HepG2 (cell line): ENCODE data around the gene DMBT1. TPM values are rescaled to one million over a fixed set of nuclear protein-coding genes. Genes with fewer than 3 reads are reported as not detected.

Experiments
- ATAC-seq: fragments of 200-7000 bp; cut with Tn5 transposase; 3 replicates; pipeline ENCODE4 v1.9.1; 2020; ENCODE audit warnings: mild to moderate bottlenecking, moderate library complexity
- BruUV-seq: library from RNA; stranded (reverse); fragments of 400-500 nt; replicated peaks from 2 replicates; lab custom pipeline; 2021; lab: Mats Ljungman, UMichigan
- CTCF ChIA-PET: fragments of 300-600 bp; formaldehyde crosslinking; extraction: SDS; loops from one replicate; lab custom pipeline; 2021; ENCODE audit warnings: low total read pairs, inconsistent platforms, low intra/inter-chr PET ratio; lab: Yijun Ruan, JAX
- POLR2A ChIA-PET: fragments of 350-600 bp; sonication (Branson Sonifier 250); formaldehyde crosslinking; loops from one replicate; lab custom pipeline; 2020; ENCODE audit warnings: antibody characterized with exemption, inconsistent platforms; lab: Yijun Ruan, JAX
- DNase-seq: peaks from one replicate; pipeline ENCODE4 v3.0.0-alpha.2; 2015; ENCODE audit warnings: low spot score
- FAIRE-seq: peaks from 3 replicates; lab custom pipeline; 2011; peaks lifted over from hg19 to GRCh38; lab: Jason Lieb, UNC
- H2AFZ ChIP-seq: one replicate; pipeline ENCODE4 v1.6.1; 2011; ENCODE audit warnings: low read length, inconsistent platforms
- H3K27ac ChIP-seq: fragments of 300-600 bp; 3 replicates; pipeline ENCODE4 v1.8.0; 2011; ENCODE audit warnings: mixed run types, mild to moderate bottlenecking, mixed read lengths, low read length, inconsistent platforms; ENCODE audit not compliant: insufficient read depth; ENCODE audit errors: extremely low read length
- H3K27me3 ChIP-seq, 2 experiments: fragments of 200-600 bp in 1 of 2; 2 replicates in 1 of 2; 3 replicates in 1 of 2; pipeline versions ENCODE4 v1.6.0 to v1.8.0; 2011; ENCODE audit warnings: low read length in 2 of 2, mild to moderate bottlenecking in 2 of 2, moderate library complexity in 2 of 2, inconsistent platforms in 1 of 2; ENCODE audit not compliant: insufficient read depth in 2 of 2, control insufficient read depth in 1 of 2
- H3K36me3 ChIP-seq, 2 experiments: fragments of 200-600 bp in 1 of 2; replicated peaks in 1 of 2; 2 replicates in 1 of 2; 3 replicates in 1 of 2; pipeline versions ENCODE4 v1.5.1 to v1.8.0; 2011; ENCODE audit warnings: low read length in 2 of 2, inconsistent platforms in 1 of 2; ENCODE audit not compliant: insufficient read depth in 2 of 2, control insufficient read depth in 1 of 2
- H3K4me1 ChIP-seq: 2 replicates; pipeline ENCODE4 v1.5.1; 2012; ENCODE audit warnings: low read length, inconsistent platforms; ENCODE audit not compliant: insufficient read depth
- H3K4me2 ChIP-seq: 2 replicates; pipeline ENCODE4 v1.6.0; 2011; ENCODE audit warnings: low read depth, low read length, inconsistent platforms
- H3K4me3 ChIP-seq, 3 experiments: fragments of 200-600 bp in 1 of 3; sonication (generic), shearing (Covaris generic) in 1 of 3; replicated peaks in 1 of 3; 2 replicates each; pipeline ENCODE4 v1.5.1; 2011 to 2016; ENCODE audit warnings: low read length in 3 of 3, inconsistent platforms in 2 of 3, low read depth in 2 of 3, mild to moderate bottlenecking in 2 of 3, control low read depth in 1 of 3, mixed read lengths in 1 of 3; ENCODE audit not compliant: insufficient read depth in 1 of 3
- H3K79me2 ChIP-seq: one replicate; pipeline ENCODE4 v1.6.1; 2011; ENCODE audit warnings: low read length, inconsistent platforms; ENCODE audit not compliant: insufficient read depth
- H3K9ac ChIP-seq: 2 replicates; pipeline ENCODE4 v1.6.0; 2011; ENCODE audit warnings: mild to moderate bottlenecking, low read depth, low read length, inconsistent platforms; ENCODE audit not compliant: insufficient read depth
- H3K9me3 ChIP-seq: 2 replicates; pipeline ENCODE4 v1.5.1; 2012; ENCODE audit warnings: mild to moderate bottlenecking, low read length
- H4K20me1 ChIP-seq: 2 replicates; pipeline ENCODE4 v1.6.0; 2011; ENCODE audit warnings: inconsistent platforms, mild to moderate bottlenecking, low read length, moderate library complexity; ENCODE audit not compliant: insufficient read depth
- CAMTA2 ChIP-seq: sonication (generic); formaldehyde crosslinking; IDR thresholded peaks from 2 replicates; pipeline ENCODE4 v1.4.0; 2020; ENCODE audit warnings: mild to moderate bottlenecking, missing genetic modification reagents, borderline replicate concordance
- CBX5 ChIP-seq: sonication (generic); formaldehyde crosslinking; IDR thresholded peaks from 2 replicates; pipeline ENCODE4 v1.4.0; 2020; ENCODE audit warnings: missing genetic modification reagents, borderline replicate concordance
- EHMT2 ChIP-seq: fragments of 200-600 bp; sonication (generic); IDR thresholded peaks from 2 replicates; pipeline ENCODE4 v1.7.0; 2017; ENCODE audit warnings: antibody characterized with exemption, low read depth, low read length, borderline replicate concordance
- JARID2 ChIP-seq: sonication (generic); formaldehyde crosslinking; IDR thresholded peaks from 2 replicates; pipeline ENCODE4 v1.8.1; 2023; ENCODE audit warnings: missing genetic modification reagents, inconsistent platforms; ENCODE audit not compliant: insufficient replicate concordance
- PAX8 ChIP-seq: sonication (generic); formaldehyde crosslinking; IDR thresholded peaks from 2 replicates; pipeline ENCODE4 v1.8.0; 2022; ENCODE audit warnings: mild to moderate bottlenecking, missing genetic modification reagents, borderline replicate concordance
- PITX1 ChIP-seq: sonication (generic); formaldehyde crosslinking; IDR thresholded peaks from 2 replicates; pipeline ENCODE4 v1.5.1; 2020; ENCODE audit warnings: mild to moderate bottlenecking, missing genetic modification reagents
- SPEN ChIP-seq: sonication (generic); formaldehyde crosslinking; IDR thresholded peaks from 2 replicates; pipeline ENCODE4 v1.5.1; 2020; ENCODE audit warnings: low read depth, mild to moderate bottlenecking, missing genetic modification reagents
- TCF7 ChIP-seq: sonication (generic); IDR thresholded peaks from 2 replicates; pipeline ENCODE4 v1.6.1; 2016; ENCODE audit warnings: antibody characterized with exemption, low read depth
- TOE1 ChIP-seq: sonication (generic); formaldehyde crosslinking; IDR thresholded peaks from 2 replicates; pipeline ENCODE4 v1.4.0; 2020; ENCODE audit warnings: mild to moderate bottlenecking, missing genetic modification reagents
- YEATS4 ChIP-seq: sonication (generic); formaldehyde crosslinking; IDR thresholded peaks from 2 replicates; pipeline ENCODE4 v1.4.0; 2020; ENCODE audit warnings: missing genetic modification reagents, borderline replicate concordance
- ZFAT ChIP-seq: sonication (generic); formaldehyde crosslinking; conservative IDR thresholded peaks from 2 replicates; pipeline ENCODE4 v1.8.1; 2023; ENCODE audit warnings: missing genetic modification reagents, inconsistent platforms
- ZIK1 ChIP-seq: sonication (generic); formaldehyde crosslinking; IDR thresholded peaks from 2 replicates; pipeline ENCODE4 v1.5.0; 2020; ENCODE audit warnings: mild to moderate bottlenecking, low read depth, missing genetic modification reagents, borderline replicate concordance
- ZKSCAN8 ChIP-seq: IDR thresholded peaks from 2 replicates; pipeline ENCODE4 v1.6.1; 2016; ENCODE audit warnings: borderline replicate concordance, missing genetic modification reagents, missing compliant biosample characterization
- ZNF234 ChIP-seq: sonication (generic); formaldehyde crosslinking; conservative IDR thresholded peaks from 2 replicates; pipeline ENCODE4 v1.5.1; 2020; ENCODE audit warnings: mild to moderate bottlenecking, missing genetic modification reagents
- ZNF333 ChIP-seq: sonication (generic); formaldehyde crosslinking; IDR thresholded peaks from 2 replicates; pipeline ENCODE4 v1.4.0; 2020; ENCODE audit warnings: mild to moderate bottlenecking, missing genetic modification reagents, borderline replicate concordance
- ZNF615 ChIP-seq: sonication (generic); formaldehyde crosslinking; IDR thresholded peaks from 2 replicates; pipeline ENCODE4 v1.5.0; 2020; ENCODE audit warnings: mild to moderate bottlenecking, missing genetic modification reagents, borderline replicate concordance
- ZNF687 ChIP-seq: sonication (generic); formaldehyde crosslinking; IDR thresholded peaks from 2 replicates; pipeline ENCODE4 v1.5.1; 2020; ENCODE audit warnings: mild to moderate bottlenecking, missing genetic modification reagents, moderate library complexity
- ZNF703 ChIP-seq: sonication (generic); formaldehyde crosslinking; IDR thresholded peaks from 2 replicates; pipeline ENCODE4 v1.5.1; 2020; ENCODE audit warnings: missing genetic modification reagents, mild to moderate bottlenecking, moderate library complexity, borderline replicate concordance
- WGBS: methylation state at CpG from one replicate; pipeline ENCODE4 v1.1.6; 2017; ENCODE audit warnings: low lambda C conversion rate; 5-methylcytosine and 5-hydroxymethylcytosine counted together
- in situ Hi-C: cut with HindIII; loops from 2 replicates; pipeline ENCODE4 v1.10.0; 2017; ENCODE audit warnings: low pct_unique_long_range_greater_than_20kb; ENCODE audit not compliant: extremely low pct_ligation_motif_present
- intact Hi-C: fragments of 100-400 bp; cut with micrococcal nuclease; formaldehyde crosslinking; loops from one replicate; pipeline ENCODE4 v1.10.0; 2022; ENCODE audit not compliant: unreplicated experiment
- polyA plus RNA-seq, 8 experiments: library from polyadenylated mRNA; depleted of rRNA in 3 of 8; stranded (reverse) in 7 of 8; unstranded in 1 of 8; fragments of >200 nt; fragmentation: Illumina TruSeq in 4 of 8; extraction: Trizol in 4 of 8; gene quantifications; 2 replicates each; pipeline versions ENCODE4 v1.2.1 to v1.2.3, GENCODE V29; 2011 to 2016; ENCODE audit warnings: low read depth in 4 of 8, missing spikeins in 1 of 8, mixed read lengths in 1 of 8; ENCODE audit not compliant: insufficient read depth in 1 of 8
- total RNA-seq, 5 experiments: library from RNA; depleted of rRNA; stranded (reverse); fragments of >200 nt; fragmentation: Illumina TruSeq; extraction: Trizol; gene quantifications; 2 replicates each; pipeline ENCODE4 v1.2.3, GENCODE V29; 2016; ENCODE audit warnings: low read depth in 1 of 5
- TF ChIP-seq, protein P1 (sequence below): sonication (generic); formaldehyde crosslinking; IDR thresholded peaks from 2 replicates; pipeline ENCODE4 v1.4.0; 2020; ENCODE audit warnings: mild to moderate bottlenecking, missing genetic modification reagents

DMBT1 gene
- total and polyA plus RNA-seq, 2 of the 13 experiments (the other 11 are each of a cell fraction or from before 2014, with no cell fraction given), result not detected

- no peak for TF ChIP-seq CAMTA2
- no peak for TF ChIP-seq TOE1
- TF ChIP-seq JARID2, result no peak
- no peak for TF ChIP-seq ZNF615
- no peak for TF ChIP-seq ZNF703 (CRISPR knock-in tag)
- TF ChIP-seq, all 625 proteins: peak for 0
Measured at GRCh38 chr10:122554131-122555036, 6.2 kb upstream of the DMBT1 start (continued).

- ChIA-PET POLR2A (no interaction called here), CTCF (no interaction called here)
- in situ Hi-C loops (no loop called here), intact Hi-C loops (no loop called here)
- ATAC-seq (no peak), FAIRE-seq (no peak), DNase-seq (no peak)
- no peaks in the 10 kb centered on the region for H3K9me3 ChIP-seq
- no peak overlapping the region for H3K4me2 ChIP-seq
- BruUV-seq, result no TSS peak
- no peaks in the 10 kb centered on the region for H3K79me2 ChIP-seq
- H3K27ac ChIP-seq, result no peak overlapping the region
- H3K9ac ChIP-seq, result no peak overlapping the region
- WGBS, result 0% methylated on average over 3 of the region's 3 CpGs
- H3K27me3 ChIP-seq, result peaks cover 0 to 5% of the 10 kb centered on the region in 2 experiments; a peak in 2 of 5 replicates
- no peak overlapping the region for H3K4me3 ChIP-seq
- no peaks in the 10 kb centered on the region for H4K20me1 ChIP-seq
- no peaks in the 10 kb centered on the region for H3K36me3 ChIP-seq
- no peaks in the 10 kb centered on the region for H3K4me1 ChIP-seq
- H2AFZ ChIP-seq, result no peak overlapping the region
- TF ChIP-seq PITX1 (CRISPR knock-in tag) (no peak), ZKSCAN8 (CRISPR knock-in tag) (no peak), CBX5 (no peak), ZFAT (no peak), ZNF333 (no peak), ZNF234 (CRISPR knock-in tag) (no peak), ZIK1 (CRISPR knock-in tag) (no peak), YEATS4 (CRISPR knock-in tag) (no peak), EHMT2 (no peak), SPEN (CRISPR knock-in tag) (no peak), TCF7 (no peak), PAX8 (CRISPR knock-in tag) (no peak), ZNF687 (CRISPR knock-in tag) (no peak)
- TF ChIP-seq, protein P1, sequence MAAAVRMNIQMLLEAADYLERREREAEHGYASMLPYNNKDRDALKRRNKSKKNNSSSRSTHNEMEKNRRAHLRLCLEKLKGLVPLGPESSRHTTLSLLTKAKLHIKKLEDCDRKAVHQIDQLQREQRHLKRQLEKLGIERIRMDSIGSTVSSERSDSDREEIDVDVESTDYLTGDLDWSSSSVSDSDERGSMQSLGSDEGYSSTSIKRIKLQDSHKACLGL (CRISPR knock-in tag), result no peak
Measured at GRCh38 chr10:122555442-122555841, 5.1 kb upstream of the DMBT1 start.
